GM19468 (cell line): Measurements from ENCODE around the gene YEATS2.
"Not testable (repeated sequence)": the region's sequence is repeated elsewhere in the genome, so short reads cannot be mapped to it uniquely, and the experiment has no call there.

Experiments
- ATAC-seq: cut with Tn5 transposase; IDR thresholded peaks from one replicate; pipeline ENCODE4 v1.9.1; 2021; ENCODE audit warnings: mild to moderate bottlenecking, moderate library complexity, moderate number of reproducible peaks; ENCODE audit not compliant: unreplicated experiment; ENCODE audit errors: extremely low read depth

YEATS2 gene

DNA sequence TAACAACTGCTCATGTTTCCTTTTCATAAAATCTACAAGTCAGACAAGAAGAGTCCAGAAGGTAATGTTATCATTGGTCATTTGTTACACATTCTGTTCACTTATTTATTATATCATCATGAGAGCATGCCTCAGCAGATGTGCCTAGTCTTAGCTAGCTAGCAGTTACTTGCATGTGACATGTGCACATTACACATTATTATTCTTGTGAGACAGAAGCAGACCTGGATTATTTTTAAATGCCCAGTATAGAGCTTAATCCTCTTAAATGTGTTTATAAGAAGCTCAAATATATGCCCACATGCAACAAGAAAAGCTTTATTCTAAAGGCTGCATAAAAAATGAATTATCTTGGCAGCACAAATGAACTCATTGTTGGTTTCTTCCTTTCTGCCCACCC is 12.6 kb downstream of the YEATS2 start:
- ATAC-seq, result no peak

DNA sequence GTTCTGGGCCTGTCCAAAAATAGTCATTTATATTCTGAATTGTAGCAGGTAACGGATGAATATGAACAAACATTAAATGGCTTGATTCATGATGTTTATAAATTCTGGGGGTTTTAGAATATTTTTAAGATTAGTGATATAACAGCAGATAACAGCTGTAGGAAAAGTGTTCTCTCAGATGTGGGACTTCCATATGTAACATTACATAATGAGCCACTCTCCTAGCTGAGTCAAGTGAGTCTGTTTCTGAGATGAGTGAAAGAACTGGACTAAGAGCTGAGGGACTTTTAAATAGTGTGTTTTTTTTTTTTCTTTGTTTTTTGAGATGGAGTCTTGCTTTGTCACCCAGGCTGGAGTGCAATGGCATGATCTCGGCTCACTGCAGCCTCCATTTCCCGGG is 13.9 kb downstream of the YEATS2 start:
- ATAC-seq, result no peak

DNA sequence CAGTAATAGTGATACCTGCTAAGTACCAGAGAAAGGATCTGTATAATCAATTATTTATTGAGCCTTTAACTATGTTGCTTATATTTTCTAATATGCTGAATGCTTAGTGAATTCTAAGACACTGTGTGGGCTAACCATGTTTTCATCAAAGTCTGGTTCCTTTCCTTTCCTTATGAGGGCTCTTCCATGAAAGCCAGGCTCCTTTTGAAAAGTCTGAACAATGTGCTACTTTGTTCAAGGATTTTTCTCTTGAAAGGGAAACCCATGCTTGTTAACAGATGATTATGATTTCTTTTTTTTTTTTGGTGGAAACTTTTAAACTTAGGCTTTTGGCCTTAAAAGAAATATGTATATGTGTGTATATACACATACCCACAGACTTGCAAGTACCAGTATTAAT is 17.0 kb downstream of the YEATS2 start:
- no peak for ATAC-seq

DNA sequence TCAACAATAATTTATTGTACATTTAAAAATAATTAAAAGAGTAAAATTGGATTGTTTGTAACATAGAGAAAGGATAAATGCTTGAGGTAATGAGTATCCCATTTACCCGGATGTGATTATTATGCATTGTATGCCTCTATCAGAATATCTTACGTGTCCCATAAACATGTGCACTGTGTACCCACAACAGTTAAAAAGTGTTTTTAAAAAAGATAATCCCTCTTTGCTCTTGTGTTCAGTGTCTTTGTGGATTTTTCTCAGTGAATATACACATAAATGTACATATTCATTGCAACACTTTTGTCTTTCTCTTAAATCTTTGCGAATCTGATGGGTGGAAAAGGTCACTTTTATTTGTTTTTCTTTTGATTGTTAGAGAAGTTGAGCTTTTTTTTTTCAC is 20.4 kb downstream of the YEATS2 start:
- ATAC-seq, result no peak

DNA sequence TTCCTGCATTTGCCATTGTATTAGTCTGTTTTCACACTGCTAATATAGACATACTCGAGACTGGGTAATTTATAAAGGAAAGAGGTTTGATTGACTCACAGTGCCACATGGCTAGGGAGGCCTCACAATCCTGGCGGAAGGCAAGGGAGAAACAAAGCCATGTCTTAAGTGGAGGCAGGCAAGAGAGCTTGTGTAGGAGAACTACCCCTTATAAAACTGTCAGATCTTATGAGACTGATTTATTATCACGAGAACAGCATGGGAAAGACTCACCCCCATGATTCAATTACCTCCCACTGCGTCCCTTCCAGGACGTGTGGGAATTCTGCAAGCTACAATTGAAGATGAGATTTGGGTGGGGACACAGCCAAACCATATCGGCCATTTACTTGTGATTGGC is 27.8 kb downstream of the YEATS2 start:
- ATAC-seq, result no peak

DNA sequence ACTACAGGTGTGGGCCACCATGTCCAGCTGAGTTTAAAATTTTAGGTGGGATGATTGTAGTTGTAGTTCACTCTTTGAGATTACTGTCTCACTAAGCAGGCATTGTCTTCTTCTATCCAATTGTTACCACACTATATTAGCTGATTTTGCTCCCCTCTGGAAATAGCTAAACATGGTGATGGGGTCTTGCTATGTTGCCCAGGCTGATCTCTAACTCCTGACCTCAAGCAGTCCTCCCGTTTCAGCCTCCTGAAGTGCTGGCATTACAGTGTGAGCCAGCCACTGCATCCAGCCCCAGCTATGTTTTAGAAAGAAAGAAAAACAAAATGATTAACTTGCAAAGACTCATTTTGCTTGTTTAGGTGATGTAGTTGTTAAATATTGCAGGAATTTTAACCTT is 30.6 kb downstream of the YEATS2 start:
- no peak for ATAC-seq

DNA sequence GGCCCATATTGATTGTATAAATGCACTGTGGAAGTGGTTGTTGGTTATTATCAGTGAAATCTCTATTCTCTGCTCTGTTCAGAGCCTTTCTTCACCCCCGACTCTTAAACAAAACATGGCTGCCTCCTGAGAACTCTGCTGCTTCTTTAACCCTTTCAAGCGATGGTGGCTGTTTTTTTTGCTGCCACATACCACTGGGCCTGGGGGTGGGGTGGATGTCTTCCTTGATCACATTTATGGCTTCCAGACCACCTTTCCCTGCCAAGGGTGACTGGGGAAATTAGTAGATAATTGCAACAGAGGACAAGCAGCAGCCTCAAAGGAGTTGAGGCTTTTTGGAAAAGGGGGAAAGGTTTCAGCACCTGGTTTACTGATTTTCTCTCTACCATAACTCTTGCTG is 32.8 kb downstream of the YEATS2 start:
- no peak for ATAC-seq

DNA sequence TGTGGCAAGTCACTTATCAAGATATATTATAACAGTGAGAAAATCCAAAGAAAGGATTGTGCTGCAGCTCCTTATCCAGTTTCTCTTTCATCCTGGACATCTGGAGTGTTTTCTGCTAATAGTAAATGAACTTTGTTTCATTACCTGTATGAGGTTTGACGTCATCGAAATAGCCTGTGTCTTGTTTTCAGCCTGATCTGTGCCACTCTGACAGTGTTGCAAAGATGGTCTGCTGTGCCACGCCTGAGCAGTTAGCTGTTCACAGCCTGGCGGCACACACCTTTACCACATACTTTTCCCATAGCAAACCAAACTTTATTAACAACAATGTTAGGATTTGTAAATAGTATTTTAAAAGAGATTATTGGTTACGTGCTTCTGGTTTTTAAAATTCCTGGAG is 34.0 kb downstream of the YEATS2 start:
- ATAC-seq, result no peak

DNA sequence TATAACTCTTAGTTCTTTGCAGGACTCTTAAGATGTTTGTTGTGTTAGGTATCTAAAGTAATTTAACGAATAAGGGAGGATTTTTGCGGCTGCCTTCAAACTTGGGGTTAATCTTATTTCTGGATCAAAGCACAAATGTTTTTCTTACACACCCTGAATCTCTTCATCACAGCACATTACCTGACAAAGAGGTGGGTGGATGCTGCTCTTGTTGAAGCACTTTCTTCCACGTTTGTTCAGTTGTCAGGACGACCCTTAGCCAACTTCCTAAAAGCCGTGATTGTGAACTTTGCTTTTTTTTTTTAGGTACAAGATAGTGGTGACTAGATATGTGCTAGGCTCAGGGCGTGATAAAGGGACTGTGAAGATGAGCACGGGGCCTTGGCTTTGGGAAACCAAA is 36.0 kb downstream of the YEATS2 start:
- ATAC-seq, result no peak

DNA sequence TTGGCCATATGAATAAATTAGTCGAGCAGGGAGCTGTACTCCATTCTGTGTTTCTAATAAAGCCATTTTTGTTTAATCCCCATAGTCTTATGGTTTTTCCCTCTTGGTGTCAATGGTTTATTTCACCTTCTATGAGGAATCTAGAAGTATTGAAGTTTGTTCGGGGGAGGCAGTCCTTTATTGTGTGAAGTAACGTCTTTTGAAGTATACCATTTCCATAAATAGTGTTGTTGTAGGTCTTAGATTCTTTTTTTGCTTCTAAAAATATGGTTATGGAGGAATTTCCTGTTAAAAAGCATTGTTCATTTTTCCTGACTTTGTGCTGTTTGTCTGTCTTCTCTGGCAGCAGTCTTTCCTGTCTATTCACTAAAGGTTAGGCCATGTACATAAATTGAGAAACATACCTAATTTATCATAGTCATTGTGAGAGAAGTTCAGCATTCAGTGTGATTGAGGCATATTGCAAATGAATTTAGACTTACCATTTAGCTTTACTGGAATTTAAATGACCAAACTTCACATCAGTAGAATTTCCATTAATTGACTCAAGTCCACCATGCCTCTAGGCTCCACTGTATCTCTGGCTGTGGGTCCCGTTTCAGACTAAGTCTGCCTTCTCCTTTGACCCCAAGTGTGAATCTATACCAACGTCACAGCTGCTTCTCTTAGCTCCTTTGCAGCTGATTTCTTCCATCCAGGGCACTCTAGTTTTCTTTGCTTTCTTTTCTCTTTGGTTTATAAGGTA is 37.3 kb downstream of the YEATS2 start:
- no peak for ATAC-seq

DNA sequence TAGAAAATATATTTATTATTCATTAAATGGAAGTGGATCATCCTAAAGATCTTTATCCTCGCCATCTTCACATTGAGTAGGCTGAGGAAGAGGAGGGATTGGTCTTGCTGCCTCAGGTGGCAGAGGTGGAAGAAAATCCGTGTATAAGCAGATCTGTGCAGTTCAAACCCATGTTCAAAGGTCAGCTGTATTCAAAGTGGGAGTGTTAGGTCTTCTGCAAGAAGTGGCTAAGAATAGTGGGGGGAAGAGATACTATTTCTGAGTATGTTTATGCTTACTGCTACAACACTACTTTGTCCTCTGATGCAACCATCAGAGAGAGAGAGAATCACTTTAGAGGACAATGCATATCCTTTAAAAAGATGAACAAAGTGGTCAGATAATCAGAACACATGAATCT is 39.5 kb downstream of the YEATS2 start:
- no peak for ATAC-seq

DNA sequence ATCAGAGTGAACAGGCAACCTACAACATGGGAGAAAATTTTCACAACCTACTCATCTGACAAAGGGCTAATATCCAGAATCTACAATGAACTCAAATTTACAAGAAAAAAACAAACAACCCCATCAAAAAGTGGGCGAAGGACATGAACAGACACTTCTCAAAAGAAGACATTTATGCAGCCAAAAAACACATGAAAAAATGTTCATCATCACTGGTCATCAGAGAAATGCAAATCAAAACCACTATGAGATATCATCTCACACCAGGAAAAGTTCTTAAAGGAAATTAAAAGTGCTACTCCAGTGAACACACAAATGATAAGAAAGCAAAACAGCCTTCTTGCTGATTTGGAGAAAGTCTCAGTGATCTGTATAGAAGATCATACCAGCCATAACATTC is 42.6 kb downstream of the YEATS2 start:
- not testable (repeated sequence) for ATAC-seq

DNA sequence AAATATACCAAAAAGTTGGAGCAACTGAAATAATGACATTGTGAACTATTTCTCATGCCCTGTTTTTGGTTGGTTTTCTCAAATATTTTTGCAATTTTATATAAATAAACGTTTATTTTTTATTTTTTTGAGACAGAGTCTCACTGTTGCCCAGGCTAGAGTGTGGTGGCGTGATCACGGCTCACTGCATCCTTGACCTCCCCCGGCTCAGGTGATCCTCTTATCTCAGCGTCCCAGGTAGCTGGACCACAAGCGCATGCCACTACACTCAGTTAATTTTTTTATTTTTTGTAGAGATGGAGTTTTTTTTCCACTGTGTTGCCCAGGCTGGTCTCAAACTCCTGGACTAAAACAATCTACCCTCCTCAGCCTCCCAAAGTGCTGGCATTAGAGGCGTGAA is 45.6 kb downstream of the YEATS2 start:
- no peak for ATAC-seq

DNA sequence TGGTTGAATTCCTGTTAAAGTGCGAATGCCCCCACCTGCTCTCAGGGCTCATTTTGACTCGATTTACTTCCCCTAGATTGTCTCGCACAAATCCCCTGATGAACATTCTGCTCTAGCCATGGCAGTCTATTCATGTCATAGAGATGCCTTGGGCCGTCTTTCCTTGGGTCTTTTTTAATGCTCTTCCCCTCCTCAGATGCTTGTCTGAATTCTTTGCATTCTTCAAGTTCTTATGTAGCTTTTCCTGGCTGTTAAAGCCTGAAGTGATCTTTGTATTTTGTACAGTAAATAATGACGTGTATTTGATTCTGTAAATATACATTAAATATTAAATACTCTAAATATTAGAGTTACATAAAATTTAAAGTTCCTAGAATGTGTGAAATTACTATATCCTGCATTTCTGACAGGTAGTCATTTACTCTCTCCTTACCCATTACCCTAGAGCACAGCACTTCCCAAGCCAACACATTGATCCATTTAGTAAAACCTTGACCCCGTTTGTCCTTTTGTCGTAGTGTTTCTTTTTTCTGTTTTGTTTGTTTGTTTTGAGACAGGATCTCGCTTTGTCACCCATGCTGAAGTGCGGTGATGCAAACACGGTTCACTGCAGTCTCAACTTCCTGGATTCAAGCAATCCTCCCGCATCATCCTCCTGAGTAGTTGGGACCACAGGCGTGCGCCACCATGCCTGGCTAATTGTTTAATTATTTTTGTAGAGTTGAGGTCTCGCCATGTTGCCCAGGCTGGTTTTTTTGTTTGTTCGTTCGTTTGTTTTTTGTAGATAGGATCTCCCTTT is 47.9 kb downstream of the YEATS2 start:
- ATAC-seq, result no peak

DNA sequence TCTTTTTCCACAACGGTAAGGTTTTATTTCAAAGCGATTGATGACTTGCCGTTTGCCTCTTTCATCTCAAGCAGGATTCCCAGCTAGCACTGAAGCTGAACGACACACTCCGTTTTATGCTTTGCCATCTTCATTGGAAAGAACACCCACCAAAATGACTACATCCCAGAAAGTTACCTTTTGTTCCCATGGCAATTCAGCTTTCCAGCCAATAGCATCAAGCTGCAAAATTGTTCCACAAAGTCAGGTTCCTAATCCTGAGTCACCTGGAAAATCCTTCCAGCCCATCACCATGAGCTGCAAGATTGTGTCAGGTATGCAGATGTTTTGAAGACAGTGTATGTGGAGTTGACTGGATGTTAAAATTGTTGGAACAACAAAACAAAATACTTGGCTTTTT is 56.5 kb downstream of the YEATS2 start:
- ATAC-seq, result no peak

DNA sequence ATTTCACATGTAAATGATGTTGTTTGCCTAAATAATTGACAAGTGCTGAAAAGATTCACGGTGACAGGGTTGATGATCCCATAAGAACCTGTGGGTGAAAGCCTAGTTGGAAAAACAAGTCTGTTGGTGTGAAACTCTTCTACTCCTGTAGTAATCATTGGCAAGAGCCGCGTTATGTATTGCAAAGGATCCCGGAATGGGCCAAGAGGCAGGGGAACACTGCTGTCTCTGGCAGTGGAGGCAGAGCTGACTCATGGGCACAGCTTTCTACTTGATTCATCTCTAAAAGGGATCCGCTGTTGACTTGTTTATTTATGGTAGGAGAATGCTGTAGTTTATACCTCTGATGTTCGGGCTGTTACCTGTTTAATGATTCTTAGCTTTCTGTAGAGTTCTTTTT is 64.7 kb downstream of the YEATS2 start:
- ATAC-seq, result no peak

DNA sequence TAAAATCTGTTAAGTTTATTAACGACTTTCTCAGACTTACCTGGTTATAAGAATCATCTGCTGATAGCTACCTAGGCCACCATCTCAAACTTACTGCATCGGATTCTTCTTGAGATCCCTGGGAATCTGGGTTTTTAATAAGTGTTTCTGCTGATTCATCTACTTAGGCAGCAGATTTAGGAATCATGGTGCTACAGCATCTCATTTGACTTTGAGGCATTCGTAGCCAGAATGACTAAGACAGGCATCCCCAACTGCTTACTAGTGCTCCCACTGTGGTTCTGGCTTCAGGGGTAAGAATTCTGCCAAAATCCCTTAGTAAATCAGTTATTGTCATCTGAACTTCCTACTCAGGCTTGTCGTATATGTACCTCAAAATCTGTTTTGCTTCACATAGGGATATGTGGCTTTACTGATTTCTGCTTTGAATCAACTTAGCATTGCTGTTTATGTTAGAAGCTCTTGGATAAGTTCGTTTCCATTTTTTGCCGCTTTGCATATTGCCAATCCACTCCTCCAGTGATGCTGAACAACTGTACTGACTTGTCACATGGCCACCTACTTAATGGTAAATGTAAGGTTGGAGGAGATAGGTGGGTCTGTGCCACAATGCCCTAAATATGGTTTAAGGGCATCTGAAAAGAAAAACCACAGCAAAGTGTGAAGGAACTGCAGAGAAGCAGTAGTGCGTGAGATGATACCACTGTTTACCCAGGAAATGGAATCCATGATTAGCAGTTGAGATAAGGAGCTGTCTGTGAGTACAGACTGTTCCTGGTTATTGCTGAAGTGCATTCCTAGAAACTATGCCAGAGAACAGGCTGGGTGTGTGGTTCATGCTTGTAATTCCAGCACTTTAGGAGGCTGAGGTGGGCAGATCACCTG is 67.5 kb downstream of the YEATS2 start:
- ATAC-seq, result no peak

DNA sequence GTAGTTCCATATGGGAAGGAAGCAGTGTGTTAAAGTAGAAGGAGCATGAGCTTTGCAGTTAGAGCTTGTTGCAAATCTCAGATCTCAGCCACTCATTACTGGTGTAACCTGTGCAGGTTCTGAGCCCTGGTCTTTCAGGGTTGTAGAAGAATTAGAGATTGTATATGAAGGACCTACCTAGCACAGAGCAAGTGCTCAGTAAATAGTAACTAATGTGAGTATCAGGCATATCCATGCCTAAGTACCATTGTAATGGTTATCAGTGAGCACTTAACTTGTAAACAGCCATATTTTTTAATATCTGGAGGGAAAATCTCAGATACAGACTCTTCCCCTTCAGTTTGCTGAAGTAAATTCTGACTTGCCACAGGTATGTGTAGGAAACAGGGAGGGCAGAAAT is 68.5 kb downstream of the YEATS2 start:
- no peak for ATAC-seq

DNA sequence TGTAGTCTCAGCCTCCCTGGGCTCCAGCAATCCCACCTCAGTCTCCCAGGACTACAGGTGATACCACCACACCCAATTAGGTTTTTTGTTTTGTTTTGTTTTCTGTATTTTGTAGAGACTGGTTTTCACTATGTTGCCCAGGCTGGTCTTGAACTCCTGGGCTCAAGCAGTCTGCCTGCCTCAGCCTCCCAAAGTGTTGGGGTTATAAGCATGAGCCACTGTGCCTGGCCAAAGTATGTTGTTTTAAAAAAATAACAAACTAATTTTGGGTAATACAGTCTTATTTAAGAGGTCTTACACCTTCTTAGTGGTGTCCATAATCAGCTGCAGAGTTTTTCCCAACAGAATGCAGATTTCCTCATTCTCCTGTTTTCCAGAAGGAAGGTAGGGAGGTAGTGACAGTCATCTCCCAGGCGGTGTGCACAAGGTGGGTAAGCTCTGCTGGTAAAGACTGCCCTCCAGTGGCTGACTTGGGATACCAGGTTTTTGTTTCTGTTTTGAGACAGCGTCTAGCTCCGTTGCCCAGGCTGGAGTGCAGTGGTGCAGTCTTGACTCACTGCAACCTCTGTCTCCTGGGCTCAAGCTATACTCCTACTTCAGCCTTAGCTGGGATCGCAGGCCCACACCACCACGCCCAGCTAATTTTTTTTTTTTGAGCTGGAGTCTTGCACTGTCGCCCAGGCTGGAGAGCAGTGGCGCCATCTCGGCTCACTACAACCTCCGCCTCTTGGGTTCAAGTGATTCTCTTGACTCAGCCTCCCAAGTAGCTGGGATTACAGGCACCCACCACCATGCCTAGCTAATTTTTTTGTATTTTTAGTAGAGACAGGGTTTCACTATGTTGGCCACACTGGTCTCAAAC is 69.4 kb downstream of the YEATS2 start:
- no peak for ATAC-seq

DNA sequence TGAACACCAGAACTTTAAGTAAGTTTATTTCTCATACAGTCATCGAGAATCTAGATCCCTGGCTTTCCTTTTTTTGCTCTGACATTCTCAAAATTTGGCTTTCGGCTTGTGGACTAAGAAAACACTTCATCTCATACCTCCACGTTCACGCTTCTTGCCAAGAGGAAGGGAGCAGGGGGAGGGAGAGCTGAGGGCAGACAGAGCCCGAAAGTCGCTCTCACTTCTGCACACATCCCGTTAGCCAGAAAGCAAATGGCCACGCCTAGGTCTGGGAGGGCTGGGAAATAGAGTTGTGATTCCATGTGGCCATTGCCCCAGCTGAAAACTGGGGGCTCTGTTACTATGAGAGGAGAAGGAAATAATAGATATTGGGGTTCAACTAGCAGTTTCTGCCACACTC is 70.5 kb downstream of the YEATS2 start:
- ATAC-seq, result no peak
